ENCODE data around the gene ZCWPW1.

GRCh38 chr7:100357131-100357561 lies 71.4 kb downstream of the ZCWPW1 start:
- no peak for TF ChIP-seq BRCA1 (IDR thresholded peaks at IDR 0.05; ENCODE audit: low read depth, low read length)
- TF ChIP-seq RCOR1 (conservative IDR thresholded peaks at IDR 0.05; ENCODE audit: low read depth, low read length) = no peak
- TF ChIP-seq CHD4 (IDR thresholded peaks at IDR 0.05) = no peak
- no peak for TF ChIP-seq ZBTB40 (IDR thresholded peaks at IDR 0.05; ENCODE audit: borderline replicate concordance)
